DND-41 (cell line): ENCODE results near the gene LYPD6B.

Source experiments
- CTCF ChIP-seq: IDR thresholded peaks from 2 replicates; pipeline ENCODE4 v1.5.1; 2012; ENCODE audit warnings: borderline replicate concordance, low read length, moderate library complexity, mild to moderate bottlenecking; ENCODE audit not compliant: poor library complexity, severe bottlenecking; ENCODE audit errors: extremely low read depth
- EZH2 ChIP-seq: IDR thresholded peaks from 3 replicates; pipeline ENCODE4 v1.6.1; 2012; ENCODE audit warnings: borderline replicate concordance, low read depth, mild to moderate bottlenecking, moderate library complexity, low read length, inconsistent platforms; ENCODE audit not compliant: severe bottlenecking

- no peak for TF ChIP-seq CTCF
- no peak for TF ChIP-seq EZH2
Observed at GRCh38 chr2:149055751-149056150, 17.3 kb downstream of the LYPD6B start.
